Transverse colon (tissue), 4 donors: Measurements from ENCODE around the gene TM4SF20. TPM values are rescaled to one million over a fixed set of nuclear protein-coding genes. Genes with fewer than 3 reads are reported as not detected.

Experiments
- DNase-seq: peaks from one replicate; pipeline ENCODE4 v3.0.0-alpha.2; 2019
- H3K27ac ChIP-seq, 4 donors: fragments of 200-600 bp; sonication (generic); 2 replicates each; pipeline ENCODE4 v1.5.1; 2016 to 2018; ENCODE audit warnings: inconsistent platforms in 4 of 4
- H3K27me3 ChIP-seq: fragments of 200-600 bp; sonication (generic); 2 replicates; pipeline ENCODE4 v1.5.1; 2017; ENCODE audit warnings: inconsistent platforms
- H3K36me3 ChIP-seq, 4 donors: fragments of 200-600 bp; sonication (generic); 2 replicates each; pipeline ENCODE4 v1.5.1; 2017 to 2019; ENCODE audit warnings: inconsistent platforms in 4 of 4
- H3K4me1 ChIP-seq, 4 donors: fragments of 200-600 bp; sonication (generic); 2 replicates each; pipeline ENCODE4 v1.5.1; 2017 to 2020; ENCODE audit warnings: inconsistent platforms in 4 of 4
- H3K4me3 ChIP-seq, 4 donors: fragments of 200-600 bp; sonication (generic); 1 replicate in 1 of 4; 2 replicates in 3 of 4; pipeline versions ENCODE4 v1.5.1 to v1.6.1; 2017 to 2019; ENCODE audit warnings: inconsistent platforms in 4 of 4
- H3K9me3 ChIP-seq, 2 donors: fragments of 200-600 bp; sonication (generic); 2 replicates each; pipeline ENCODE4 v1.5.1; 2017 to 2019; ENCODE audit warnings: inconsistent platforms in 2 of 2
- EP300 ChIP-seq: sonication (generic); formaldehyde crosslinking; IDR thresholded peaks from one replicate; pipeline ENCODE4 v1.6.1; 2017; ENCODE audit warnings: antibody characterized with exemption, low read depth
- POLR2A ChIP-seq: fragments of 450-650 bp; IDR thresholded peaks from one replicate; pipeline ENCODE4 v1.6.1; 2016; ENCODE audit warnings: antibody characterized with exemption, mild to moderate bottlenecking, moderate library complexity
- POLR2AphosphoS5 ChIP-seq, 3 donors: sonication (generic); formaldehyde crosslinking; IDR thresholded peaks; one replicate each; pipeline ENCODE4 v1.6.1; 2016; ENCODE audit warnings: antibody characterized with exemption in 3 of 3
- WGBS, 2 donors: methylation state at CpG; one replicate each; pipeline ENCODE4 v1.1.5; 2018; ENCODE audit warnings: low coverage in 1 of 2; 5-methylcytosine and 5-hydroxymethylcytosine counted together
- in situ Hi-C, 4 donors: fragments of 200-750 bp; cut with MboI; loops; one replicate each; pipeline versions ENCODE4 v1.15.0 to v1.15.1; 2017; ENCODE audit warnings: low sequenced_read_pairs in 3 of 4, low pct_ligation_motif_present in 1 of 4, low pct_unique_long_range_greater_than_20kb in 1 of 4
- intact Hi-C: fragments of 100-400 bp; cut with DNase I; formaldehyde crosslinking; loops from one replicate; pipeline ENCODE4 v1.15.1; 2023; ENCODE audit warnings: low total_unique reads
- total RNA-seq, 4 donors: library from RNA; depleted of rRNA; stranded (reverse); fragments of >200 nt; gene quantifications; one replicate each; pipeline ENCODE4 v1.1.0, GENCODE V29; 2016
- TF ChIP-seq, protein P1 (sequence below), 5 experiments: fragments of 200-600 bp in 3 of 5; fragments of 450-650 bp in 2 of 5; sonication (generic) in 3 of 5; IDR thresholded peaks; 1 replicate in 2 of 5; 2 replicates in 3 of 5; pipeline ENCODE4 v1.5.1; 2016 to 2017; ENCODE audit warnings: antibody characterized with exemption in 5 of 5, inconsistent platforms in 3 of 5, mild to moderate bottlenecking in 2 of 5, moderate library complexity in 1 of 5

TM4SF20 gene
- total RNA-seq, 4 donors from 2014 or later: 0.40 to 10.2 (median 1.1) TPM

DNA sequence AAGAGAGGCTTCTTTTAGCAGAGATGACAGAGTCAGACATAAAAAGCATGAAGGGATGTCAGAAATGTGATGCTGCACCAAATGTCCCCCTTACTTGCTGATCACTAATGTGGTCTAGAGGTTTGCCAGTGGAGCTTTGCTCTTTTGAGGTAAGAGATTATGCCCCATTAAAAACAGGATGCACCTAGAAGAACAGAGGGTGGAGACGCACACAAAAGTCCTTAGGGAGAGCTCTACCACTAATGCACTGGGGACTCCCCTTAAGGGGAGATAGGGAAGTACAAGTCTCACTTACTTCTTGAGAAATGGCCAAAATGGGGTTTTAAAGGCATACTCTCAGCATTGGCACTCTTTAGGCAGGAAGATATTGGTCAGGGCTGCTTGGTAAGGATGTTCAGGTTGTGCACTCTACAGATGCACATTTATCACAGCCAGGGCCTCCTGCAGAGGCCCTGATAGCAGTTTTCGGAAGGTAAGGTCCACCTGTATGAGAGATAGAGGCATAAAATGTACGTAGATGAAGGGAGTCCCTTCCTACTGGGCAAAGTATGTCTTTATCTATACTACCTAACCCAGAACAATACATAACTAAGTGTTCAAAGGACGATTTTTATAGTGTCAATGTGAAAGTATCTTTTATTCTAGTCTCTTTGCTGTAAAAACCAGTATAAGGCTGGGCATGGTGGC, 25.6 kb upstream of the TM4SF20 start:
- Histone ChIP-seq H3K27me3 (no peaks in the 10 kb centered on the region), H3K9me3 (no peaks in the 10 kb centered on the region), H3K4me1 (peaks cover 0 to 25% (median 13%) of the 10 kb centered on the region in 4 donors), H3K27ac (no peak overlapping the region), H3K36me3 (no peaks in the 10 kb centered on the region), H3K4me3 (no peak overlapping the region)
- TF ChIP-seq, protein P1, sequence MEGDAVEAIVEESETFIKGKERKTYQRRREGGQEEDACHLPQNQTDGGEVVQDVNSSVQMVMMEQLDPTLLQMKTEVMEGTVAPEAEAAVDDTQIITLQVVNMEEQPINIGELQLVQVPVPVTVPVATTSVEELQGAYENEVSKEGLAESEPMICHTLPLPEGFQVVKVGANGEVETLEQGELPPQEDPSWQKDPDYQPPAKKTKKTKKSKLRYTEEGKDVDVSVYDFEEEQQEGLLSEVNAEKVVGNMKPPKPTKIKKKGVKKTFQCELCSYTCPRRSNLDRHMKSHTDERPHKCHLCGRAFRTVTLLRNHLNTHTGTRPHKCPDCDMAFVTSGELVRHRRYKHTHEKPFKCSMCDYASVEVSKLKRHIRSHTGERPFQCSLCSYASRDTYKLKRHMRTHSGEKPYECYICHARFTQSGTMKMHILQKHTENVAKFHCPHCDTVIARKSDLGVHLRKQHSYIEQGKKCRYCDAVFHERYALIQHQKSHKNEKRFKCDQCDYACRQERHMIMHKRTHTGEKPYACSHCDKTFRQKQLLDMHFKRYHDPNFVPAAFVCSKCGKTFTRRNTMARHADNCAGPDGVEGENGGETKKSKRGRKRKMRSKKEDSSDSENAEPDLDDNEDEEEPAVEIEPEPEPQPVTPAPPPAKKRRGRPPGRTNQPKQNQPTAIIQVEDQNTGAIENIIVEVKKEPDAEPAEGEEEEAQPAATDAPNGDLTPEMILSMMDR (IDR thresholded peaks at IDR 0.05): no peak
- 72 to 74% methylated on average over 2 to 4 of the region's 4 CpGs for WGBS, 2 donors
- in situ Hi-C loops (loop anchor here in 3 of 4 donors (5.0 to 25.0 kb wide), 3 partner anchors 358 to 360 kb away; no protein-coding TSS in a partner anchor), intact Hi-C loops (loop anchor here (10.0 kb wide), 1 partner anchor 360 kb away; no protein-coding TSS in a partner anchor)
- DNase-seq: no peak

DNA sequence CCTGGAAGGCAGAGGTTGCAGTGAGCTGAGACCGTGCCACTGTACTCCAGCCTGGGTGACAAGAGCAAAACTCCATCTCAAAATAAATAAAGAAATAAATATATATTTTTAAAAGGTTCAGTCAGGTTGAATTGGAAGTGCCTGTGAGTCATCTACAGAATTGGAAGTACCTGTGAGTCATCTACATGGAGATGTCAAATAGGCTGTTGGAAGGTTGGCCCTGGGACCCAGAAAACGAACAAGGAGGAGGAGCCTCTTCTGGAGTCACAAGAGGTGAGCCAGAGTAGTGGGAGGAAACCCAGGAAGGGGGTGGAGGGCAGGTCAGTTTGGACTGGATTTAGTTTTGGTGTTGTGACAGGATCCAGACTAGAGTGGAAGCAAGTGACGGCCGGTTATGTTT, 23.9 kb upstream of the TM4SF20 start:
- in situ Hi-C loops (loop anchor here in 2 of 4 donors (10.0 to 25.0 kb wide), 2 partner anchors 359 to 362 kb away; no protein-coding TSS in a partner anchor), intact Hi-C loops (loop anchor here (10.0 kb wide), 1 partner anchor 362 kb away; no protein-coding TSS in a partner anchor)
- DNase-seq: no peak
- Histone ChIP-seq H3K4me1 (peaks cover 0 to 31% (median 19%) of the 10 kb centered on the region in 4 donors), H3K9me3 (no peaks in the 10 kb centered on the region), H3K36me3 (no peaks in the 10 kb centered on the region), H3K4me3 (no peak overlapping the region), H3K27ac (no peak overlapping the region), H3K27me3 (no peaks in the 10 kb centered on the region)
- 60 to 69% methylated on average over 4 of the region's 4 CpGs for WGBS, 2 donors
- TF ChIP-seq, protein P1 (IDR thresholded peaks at IDR 0.05): no peak
- no peak for TF ChIP-seq EP300
- TF ChIP-seq POLR2A: no peak
- TF ChIP-seq POLR2AphosphoS5 (IDR thresholded peaks at IDR 0.05): no peak

DNA sequence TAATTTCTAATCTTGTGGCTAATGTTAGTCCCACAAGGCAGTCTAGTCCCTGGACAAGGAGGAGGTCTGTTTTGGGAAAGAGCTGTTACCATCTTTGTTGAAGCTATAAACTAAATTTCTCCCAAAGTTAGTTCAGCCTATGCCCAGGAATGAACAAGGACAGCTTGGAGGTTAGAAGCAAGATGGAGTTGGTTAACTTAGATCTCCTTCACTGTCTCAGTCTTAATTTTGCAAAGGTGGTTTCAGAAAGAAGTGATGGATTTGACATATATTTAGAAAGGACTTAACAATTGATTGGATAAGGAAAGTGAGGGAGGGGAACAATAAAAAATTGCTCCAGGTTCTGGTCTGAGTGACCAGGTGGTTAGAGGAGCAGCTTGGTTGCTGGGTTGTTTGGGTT, 23.2 kb upstream of the TM4SF20 start:
- H3K4me1 ChIP-seq: peaks cover 0 to 31% (median 19%) of the 10 kb centered on the region in 4 donors
- TF ChIP-seq, protein P1 (IDR thresholded peaks at IDR 0.05): no peak
- TF ChIP-seq EP300 (no peak), POLR2A (no peak), POLR2AphosphoS5 (IDR thresholded peaks at IDR 0.05) (no peak)
- no peak for DNase-seq
- H3K36me3 ChIP-seq: no peaks in the 10 kb centered on the region
- in situ Hi-C loops: loop anchor here in 2 of 4 donors (10.0 to 25.0 kb wide), 2 partner anchors 360 to 362 kb away; no protein-coding TSS in a partner anchor
- H3K27ac ChIP-seq: no peak overlapping the region
- no peaks in the 10 kb centered on the region for H3K27me3 ChIP-seq
- intact Hi-C loops: loop anchor here (10.0 kb wide), 1 partner anchor 362 kb away; no protein-coding TSS in a partner anchor
- no peaks in the 10 kb centered on the region for H3K9me3 ChIP-seq
- no peak overlapping the region for H3K4me3 ChIP-seq

DNA sequence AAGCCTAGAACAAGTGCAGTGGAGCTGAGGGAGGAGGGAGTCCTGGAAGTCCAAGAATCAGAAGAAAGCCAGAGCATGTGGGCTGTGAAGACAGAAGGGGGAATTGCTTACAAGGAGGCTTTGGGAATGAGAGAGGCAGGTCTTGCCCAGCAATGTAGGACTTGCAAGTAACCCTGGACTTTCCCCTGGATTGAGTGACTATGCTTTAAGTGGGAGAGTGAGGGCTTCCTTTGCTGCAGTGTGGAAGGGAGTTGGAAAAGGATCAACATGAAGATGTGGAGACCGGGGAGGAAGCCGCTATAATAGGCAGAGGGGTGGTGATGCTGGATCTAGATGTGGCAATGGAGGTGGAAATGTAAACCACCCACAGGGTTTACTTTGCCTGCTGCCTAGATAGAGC, 22.4 kb upstream of the TM4SF20 start:
- Histone ChIP-seq H3K4me3 (no peak overlapping the region), H3K27me3 (no peaks in the 10 kb centered on the region), H3K4me1 (peaks cover 0 to 23% (median 14%) of the 10 kb centered on the region in 4 donors), H3K9me3 (no peaks in the 10 kb centered on the region), H3K36me3 (no peaks in the 10 kb centered on the region), H3K27ac (no peak overlapping the region)
- no peak for DNase-seq
- intact Hi-C loops (loop anchor here (10.0 kb wide), 1 partner anchor 363 kb away; no protein-coding TSS in a partner anchor), in situ Hi-C loops (loop anchor here in 2 of 4 donors (10.0 to 25.0 kb wide), 2 partner anchors 361 to 363 kb away; no protein-coding TSS in a partner anchor)
- WGBS, 2 donors: 48 to 68% methylated on average over 2 of the region's 2 CpGs
- TF ChIP-seq POLR2A (no peak), POLR2AphosphoS5 (IDR thresholded peaks at IDR 0.05) (no peak), EP300 (no peak)
- TF ChIP-seq, protein P1 (IDR thresholded peaks at IDR 0.05): no peak
